Stimulated activated memory B cell treated with anti-CD40 and anti-IgM and Interleukin-4, amounts not matched to agents 10 μg/mL and 1 μg/mL and 100 μg/mL, for 72 hours (primary cell): Measurements from ENCODE around the gene RAB42.
"Not testable (repeated sequence)": the region's sequence is repeated elsewhere in the genome, so short reads cannot be mapped to it uniquely, and the experiment has no call there.

ENCODE experiments used
- ATAC-seq: fragments of 150-1000 bp; cut with Tn5 transposase; 2 replicates; pipeline ENCODE4 v1.10.0; 2021
- H3K27ac Mint-ChIP-seq: one replicate; pipeline ENCODE4 v1.8.0; 2022; ENCODE audit warnings: mild to moderate bottlenecking, mixed read lengths
- H3K27me3 Mint-ChIP-seq: one replicate; pipeline ENCODE4 v1.8.0; 2022; ENCODE audit warnings: mixed read lengths
- H3K36me3 Mint-ChIP-seq: one replicate; pipeline ENCODE4 v1.8.0; 2022; ENCODE audit warnings: mixed read lengths
- H3K4me1 Mint-ChIP-seq: one replicate; pipeline ENCODE4 v1.8.0; 2022; ENCODE audit warnings: mixed read lengths
- H3K4me3 Mint-ChIP-seq: one replicate; pipeline ENCODE4 v1.8.0; 2022; ENCODE audit warnings: mild to moderate bottlenecking, moderate library complexity, mixed read lengths
- H3K9me3 Mint-ChIP-seq: one replicate; pipeline ENCODE4 v1.8.0; 2022; ENCODE audit warnings: mixed read lengths

RAB42 gene, protein sequence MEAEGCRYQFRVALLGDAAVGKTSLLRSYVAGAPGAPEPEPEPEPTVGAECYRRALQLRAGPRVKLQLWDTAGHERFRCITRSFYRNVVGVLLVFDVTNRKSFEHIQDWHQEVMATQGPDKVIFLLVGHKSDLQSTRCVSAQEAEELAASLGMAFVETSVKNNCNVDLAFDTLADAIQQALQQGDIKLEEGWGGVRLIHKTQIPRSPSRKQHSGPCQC

DNA sequence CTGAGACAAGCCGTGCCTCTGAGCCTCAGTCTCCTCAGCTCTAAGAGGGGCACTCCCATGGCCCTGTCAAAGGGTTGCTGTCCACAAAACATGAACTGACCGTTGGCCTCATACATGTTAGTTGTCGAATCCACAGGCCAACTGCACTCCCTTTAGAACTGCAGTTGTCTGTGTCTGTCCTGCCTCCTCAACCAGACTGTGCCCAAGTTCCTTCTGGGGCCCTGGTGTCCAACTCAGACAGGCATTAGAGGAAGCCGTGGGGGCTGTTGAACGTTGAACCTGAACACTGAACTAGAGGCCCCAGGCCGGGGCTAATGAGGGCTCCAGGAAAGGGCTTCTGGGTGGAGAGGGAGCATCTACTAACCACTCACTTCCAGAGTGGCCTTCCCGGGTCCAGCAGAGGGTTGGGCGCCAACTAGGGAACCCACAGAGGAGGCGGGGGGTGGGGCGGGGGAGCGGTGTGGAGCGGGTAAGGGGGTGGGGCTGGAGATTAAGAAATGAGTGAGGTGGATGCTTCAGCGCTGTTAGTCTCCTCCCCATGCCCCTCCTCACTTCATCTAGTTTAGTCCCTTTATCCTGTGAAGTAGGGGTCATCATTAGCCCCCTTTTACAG is at the start of gene RAB42:
TSS of gene RAB42 (plus strand) at position 558 of the 613 bp plus-strand sequence. CDS start 247 bp downstream, outside the sequence.
- H3K27me3 Mint-ChIP-seq, result peaks cover 13% of the 10 kb centered on the region
- H3K9me3 Mint-ChIP-seq, result no peaks in the 10 kb centered on the region
- peaks cover 12% of the 10 kb centered on the region for H3K4me1 Mint-ChIP-seq
- H3K27ac Mint-ChIP-seq, result peak within 1 kb of the TSS; percentile 66
- peaks cover 6% of the 10 kb centered on the region for H3K36me3 Mint-ChIP-seq
- peak within 1 kb of the TSS; percentile 86 for H3K4me3 Mint-ChIP-seq
- peak; percentile 61 for ATAC-seq

DNA sequence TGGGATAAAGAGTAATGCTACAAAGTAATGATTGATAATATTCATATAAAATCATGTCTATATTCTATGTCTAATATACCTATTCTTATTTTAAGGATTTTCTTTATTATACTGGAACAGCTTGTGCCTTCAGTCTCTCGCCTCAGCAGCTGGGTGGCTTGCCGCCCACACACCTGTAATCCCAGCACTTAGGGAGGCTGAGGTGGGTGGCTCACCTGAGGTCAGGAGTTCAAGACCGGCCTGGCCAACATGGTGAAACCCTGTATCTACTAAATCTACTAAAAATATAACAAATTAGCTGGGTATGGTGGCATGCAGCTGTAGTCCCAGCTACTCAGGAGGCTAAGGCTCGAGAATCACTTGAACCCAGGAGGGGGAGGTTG is 46.8 kb upstream of the RAB42 start:
- no peaks in the 10 kb centered on the region for H3K4me1 Mint-ChIP-seq
- no peak overlapping the region for H3K4me3 Mint-ChIP-seq
- ATAC-seq, result no peak
- no peaks in the 10 kb centered on the region for H3K27me3 Mint-ChIP-seq
- no peaks in the 10 kb centered on the region for H3K9me3 Mint-ChIP-seq
- H3K27ac Mint-ChIP-seq, result no peak overlapping the region
- no peaks in the 10 kb centered on the region for H3K36me3 Mint-ChIP-seq

DNA sequence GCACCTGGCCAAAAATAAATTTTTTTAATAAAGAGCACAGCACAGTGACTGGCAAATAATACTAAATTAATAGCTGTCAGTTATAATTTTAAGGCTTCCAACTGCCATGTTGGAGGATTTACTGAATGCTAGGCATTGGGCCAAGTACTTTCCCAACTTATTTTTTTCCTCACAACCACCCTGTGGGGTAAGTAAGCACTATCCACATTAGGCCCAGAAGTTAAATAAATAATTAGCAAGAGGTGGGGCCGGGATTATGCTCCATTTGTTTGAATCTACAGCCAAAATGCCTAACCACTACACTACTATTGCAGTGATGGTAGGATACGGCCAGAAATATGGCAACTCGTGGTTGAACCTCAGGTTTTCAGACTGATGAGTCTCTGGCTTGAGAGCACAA is 43.7 kb upstream of the RAB42 start:
- ATAC-seq, result no peak
- H3K4me3 Mint-ChIP-seq, result no peak overlapping the region
- no peaks in the 10 kb centered on the region for H3K27me3 Mint-ChIP-seq
- no peaks in the 10 kb centered on the region for H3K36me3 Mint-ChIP-seq
- H3K27ac Mint-ChIP-seq, result no peak overlapping the region
- no peaks in the 10 kb centered on the region for H3K9me3 Mint-ChIP-seq
- H3K4me1 Mint-ChIP-seq, result peaks cover 4% of the 10 kb centered on the region

DNA sequence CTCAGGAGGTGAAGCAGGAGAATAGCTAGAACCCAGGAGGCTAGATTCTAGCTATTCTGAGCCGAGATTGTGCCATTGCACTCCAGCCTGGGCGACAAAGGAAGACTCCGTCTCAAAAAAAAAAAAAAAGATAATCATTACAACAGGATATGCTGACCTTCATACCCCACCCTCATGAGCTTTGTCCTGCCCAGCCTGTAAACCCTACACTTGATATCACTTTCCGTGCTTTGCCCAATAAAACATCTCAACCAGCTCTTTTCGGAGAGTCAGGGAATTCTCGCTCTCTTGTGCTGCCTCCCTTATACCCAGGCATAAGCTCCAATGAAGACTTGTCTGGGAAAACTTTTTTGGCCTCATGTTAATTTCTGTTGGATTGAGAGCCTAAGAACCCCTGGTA is 40.7 kb upstream of the RAB42 start:
- no peaks in the 10 kb centered on the region for H3K9me3 Mint-ChIP-seq
- H3K4me1 Mint-ChIP-seq, result peaks cover 9% of the 10 kb centered on the region
- no peak overlapping the region for H3K27ac Mint-ChIP-seq
- H3K4me3 Mint-ChIP-seq, result no peak overlapping the region
- H3K27me3 Mint-ChIP-seq, result no peaks in the 10 kb centered on the region
- ATAC-seq, result no peak
- H3K36me3 Mint-ChIP-seq, result peaks cover 13% of the 10 kb centered on the region

DNA sequence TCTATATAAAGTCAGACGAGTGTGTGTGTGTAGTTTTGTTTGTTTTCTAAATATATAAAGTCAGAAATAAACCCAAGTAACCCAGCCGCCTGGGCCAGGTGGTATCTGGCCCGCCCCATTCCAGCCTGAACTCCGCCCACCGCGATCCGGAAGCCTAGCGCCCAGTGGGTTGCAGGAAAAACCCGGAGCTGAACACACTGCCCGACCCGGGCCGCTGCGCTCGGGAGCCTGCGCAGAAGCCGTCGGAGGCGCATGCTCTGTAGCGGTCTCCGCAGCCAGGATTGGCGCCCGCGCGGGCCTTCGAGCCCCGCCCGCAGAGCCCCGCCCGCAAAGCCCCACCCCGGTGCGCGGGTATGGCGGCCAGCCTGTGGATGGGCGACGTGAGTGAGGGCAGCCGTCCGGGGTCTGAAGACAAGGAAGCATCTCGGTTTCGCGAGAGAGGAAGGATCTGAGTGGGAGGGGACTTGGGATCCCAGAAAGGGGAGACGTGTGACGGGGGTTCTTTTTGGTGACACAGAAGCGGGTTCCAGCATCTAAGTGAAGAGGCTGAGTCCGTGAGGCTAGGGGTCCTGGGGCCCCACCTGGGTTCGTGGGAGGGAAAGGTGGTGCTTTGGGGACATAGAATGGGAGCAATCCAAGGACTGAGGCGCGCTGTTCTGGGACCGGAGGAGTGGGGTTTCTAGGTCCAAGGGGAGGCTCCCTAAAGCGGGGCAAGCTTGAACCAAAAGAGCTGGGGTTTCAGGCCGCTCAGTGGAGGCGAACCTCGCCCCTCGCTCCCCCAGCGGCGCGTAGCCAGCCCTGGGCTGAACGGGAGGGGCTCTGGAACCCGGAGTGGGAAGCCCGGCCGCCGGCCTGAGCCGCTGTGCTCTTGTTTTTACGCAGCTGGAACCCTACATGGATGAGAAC is 39.1 kb upstream of the RAB42 start, which contains the start of gene TRNAU1AP:
TSS of gene TRNAU1AP (plus strand) at position 328 of the 906 bp plus-strand sequence. CDS start at position 354, 26 bp downstream.
- Mint-ChIP-seq H3K4me3 (peak within 1 kb of the TSS; percentile 93), H3K27me3 (no peaks in the 10 kb centered on the region), H3K4me1 (peaks cover 9% of the 10 kb centered on the region), H3K9me3 (no peaks in the 10 kb centered on the region), H3K36me3 (peaks cover 23% of the 10 kb centered on the region), H3K27ac (peak within 1 kb of the TSS; percentile 88)
- peak; percentile 98 for ATAC-seq

DNA sequence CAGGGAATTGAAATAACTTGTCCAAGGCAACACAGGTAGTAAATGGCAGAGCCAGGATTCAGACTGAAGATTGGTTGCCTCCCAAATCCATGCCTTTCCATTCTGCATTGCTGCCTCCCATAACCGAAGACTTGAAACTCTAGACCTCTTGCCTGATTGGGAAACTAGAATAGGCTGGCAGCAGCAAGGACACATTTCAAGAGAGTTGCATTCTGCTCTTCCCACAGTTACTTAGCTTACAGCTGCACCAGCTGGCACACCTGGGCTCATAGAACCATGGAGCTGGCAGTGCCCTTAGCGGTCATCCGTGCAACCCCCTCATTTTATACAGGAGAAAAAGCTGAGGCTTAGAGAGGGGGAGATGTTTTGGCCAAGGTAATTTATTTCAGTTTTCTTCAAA is 31.2 kb upstream of the RAB42 start:
- no peak for ATAC-seq
- H3K9me3 Mint-ChIP-seq, result no peaks in the 10 kb centered on the region
- H3K4me3 Mint-ChIP-seq, result no peak overlapping the region
- H3K4me1 Mint-ChIP-seq, result no peaks in the 10 kb centered on the region
- H3K27me3 Mint-ChIP-seq, result no peaks in the 10 kb centered on the region
- no peak overlapping the region for H3K27ac Mint-ChIP-seq
- H3K36me3 Mint-ChIP-seq, result peaks cover 48% of the 10 kb centered on the region

DNA sequence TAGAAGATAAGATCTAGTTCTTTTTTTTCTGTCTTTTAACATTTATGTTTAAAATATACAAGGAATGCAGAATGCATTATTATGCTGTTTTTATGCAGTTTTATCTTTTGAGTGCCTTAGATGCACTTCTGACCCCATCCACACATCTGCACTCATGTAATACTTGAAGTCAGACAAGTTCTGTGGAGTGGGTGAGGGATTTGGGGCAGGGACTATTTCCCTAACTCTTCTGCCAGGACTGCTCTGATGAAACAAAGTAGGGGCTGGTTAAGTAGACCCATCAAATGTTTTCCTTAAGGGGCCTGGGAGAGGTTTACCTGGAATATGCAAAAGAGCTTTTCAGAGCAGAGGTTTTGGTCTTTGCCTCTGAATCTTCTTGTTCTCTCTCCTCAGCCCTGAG is 27.8 kb upstream of the RAB42 start:
- Mint-ChIP-seq H3K4me1 (no peaks in the 10 kb centered on the region), H3K4me3 (no peak overlapping the region), H3K27me3 (no peaks in the 10 kb centered on the region), H3K9me3 (no peaks in the 10 kb centered on the region), H3K27ac (no peak overlapping the region), H3K36me3 (peaks cover 53% of the 10 kb centered on the region)
- ATAC-seq, result no peak

DNA sequence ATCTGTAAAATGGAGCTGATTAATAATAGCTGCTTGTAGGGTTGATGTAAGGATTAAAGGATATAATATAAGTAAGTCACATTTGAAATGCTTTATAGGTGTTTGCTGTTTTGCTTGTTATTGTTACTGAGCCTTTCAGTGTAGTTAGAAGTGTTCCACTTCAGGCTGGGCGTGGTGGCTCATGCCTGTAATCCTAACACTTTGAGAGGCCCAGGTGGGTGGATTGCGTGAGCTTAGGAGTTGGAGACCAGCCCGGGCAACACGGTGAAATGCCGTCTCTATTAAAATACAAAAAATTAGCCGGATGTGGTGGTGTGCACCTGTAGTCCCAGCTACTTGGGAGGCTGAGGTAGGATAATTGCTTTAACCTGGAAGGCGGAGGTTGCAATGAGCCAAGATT is 27.0 kb upstream of the RAB42 start:
- Mint-ChIP-seq H3K4me1 (no peaks in the 10 kb centered on the region), H3K4me3 (no peak overlapping the region), H3K27me3 (no peaks in the 10 kb centered on the region), H3K36me3 (peaks cover 53% of the 10 kb centered on the region), H3K9me3 (no peaks in the 10 kb centered on the region), H3K27ac (no peak overlapping the region)
- ATAC-seq, result no peak

DNA sequence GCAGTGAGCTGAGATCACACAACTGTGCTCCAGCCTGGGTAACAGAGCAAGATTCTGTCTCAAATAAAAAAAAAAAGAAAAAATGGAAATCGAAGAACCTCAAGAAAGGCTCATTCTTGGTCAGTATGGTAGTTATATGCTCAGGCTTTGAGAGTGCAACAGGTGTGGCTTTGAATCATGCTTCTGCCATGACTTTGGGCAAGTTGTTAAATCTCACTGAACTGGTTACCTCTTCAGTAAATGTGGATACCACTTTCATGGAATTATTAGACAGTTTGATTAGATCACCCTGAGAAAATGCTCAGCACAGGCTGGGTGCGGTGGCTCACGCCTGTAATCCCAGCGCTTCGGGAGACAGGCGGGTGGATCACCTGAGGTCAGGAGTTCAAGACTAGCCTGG is 26.3 kb upstream of the RAB42 start:
- ATAC-seq, result no peak
- Mint-ChIP-seq H3K27me3 (no peaks in the 10 kb centered on the region), H3K4me1 (no peaks in the 10 kb centered on the region), H3K27ac (no peak overlapping the region), H3K36me3 (peaks cover 52% of the 10 kb centered on the region), H3K4me3 (no peak overlapping the region), H3K9me3 (no peaks in the 10 kb centered on the region)

DNA sequence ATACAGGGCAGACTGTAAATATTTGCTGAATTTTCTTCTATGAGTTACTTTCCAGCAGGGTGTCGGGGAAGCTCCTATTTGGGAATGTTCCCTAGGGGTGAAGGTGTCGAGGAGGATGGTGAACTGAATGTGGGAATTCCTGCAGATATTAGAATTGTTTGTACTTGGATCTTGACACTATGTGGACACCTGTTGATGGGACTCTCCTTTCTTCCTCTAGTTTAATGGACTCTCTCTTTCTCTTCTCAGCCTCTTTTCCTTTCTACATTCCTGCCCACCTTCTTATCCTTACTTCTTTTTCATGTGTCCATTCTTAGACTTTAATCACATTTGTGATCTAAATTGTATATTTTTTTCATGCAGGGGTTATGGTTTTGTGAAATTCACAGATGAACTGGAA is 25.1 kb upstream of the RAB42 start:
- no peak overlapping the region for H3K27ac Mint-ChIP-seq
- no peaks in the 10 kb centered on the region for H3K27me3 Mint-ChIP-seq
- H3K36me3 Mint-ChIP-seq, result peaks cover 52% of the 10 kb centered on the region
- H3K4me3 Mint-ChIP-seq, result no peak overlapping the region
- no peak for ATAC-seq
- H3K9me3 Mint-ChIP-seq, result no peaks in the 10 kb centered on the region
- H3K4me1 Mint-ChIP-seq, result no peaks in the 10 kb centered on the region

DNA sequence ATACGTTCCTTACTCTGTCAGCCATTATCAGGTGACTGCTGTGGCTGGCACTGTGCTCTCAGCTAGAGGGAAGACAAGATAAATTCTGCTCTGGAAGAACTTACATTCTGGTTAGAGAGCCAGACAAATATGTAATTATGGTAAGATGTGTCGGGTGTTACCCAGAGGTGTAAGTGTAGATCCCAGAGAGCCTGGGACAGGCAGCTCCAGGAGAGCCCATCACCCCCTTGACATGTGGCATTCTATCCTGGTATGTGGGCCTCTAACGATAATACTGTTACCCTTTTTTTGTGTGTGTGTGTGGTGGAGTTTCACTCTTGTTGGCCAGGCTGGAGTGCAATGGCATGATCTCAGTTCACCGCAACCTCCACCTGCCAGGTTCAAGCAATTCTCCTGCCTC is 20.2 kb upstream of the RAB42 start:
- Mint-ChIP-seq H3K27ac (no peak overlapping the region), H3K4me3 (no peak overlapping the region), H3K36me3 (peaks cover 44% of the 10 kb centered on the region), H3K27me3 (no peaks in the 10 kb centered on the region), H3K4me1 (no peaks in the 10 kb centered on the region), H3K9me3 (no peaks in the 10 kb centered on the region)
- ATAC-seq, result no peak

DNA sequence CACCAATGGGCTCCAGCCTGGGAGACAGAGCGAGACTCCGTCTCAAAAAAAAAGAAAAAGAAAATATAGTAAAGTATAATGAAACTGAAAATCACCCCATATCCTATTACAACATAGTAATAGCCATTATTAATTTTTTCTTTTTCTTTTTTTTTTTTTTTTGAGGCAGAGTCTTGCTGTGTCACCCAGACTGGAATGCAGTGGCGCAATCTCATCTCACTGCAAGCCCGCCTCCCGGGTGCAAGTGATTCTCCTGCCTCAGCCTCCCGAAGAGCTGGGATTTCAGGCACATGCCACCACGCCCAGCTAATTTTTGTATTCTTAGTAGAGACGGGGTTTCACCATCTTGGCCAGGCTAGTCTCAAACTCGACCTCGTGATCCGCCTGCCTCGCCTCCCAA is 19.2 kb upstream of the RAB42 start:
- H3K4me3 Mint-ChIP-seq, H3K27me3 Mint-ChIP-seq, H3K27ac Mint-ChIP-seq, H3K9me3 Mint-ChIP-seq, H3K4me1 Mint-ChIP-seq, ATAC-seq: not testable (repeated sequence)
- H3K36me3 Mint-ChIP-seq, result peaks cover 46% of the 10 kb centered on the region

DNA sequence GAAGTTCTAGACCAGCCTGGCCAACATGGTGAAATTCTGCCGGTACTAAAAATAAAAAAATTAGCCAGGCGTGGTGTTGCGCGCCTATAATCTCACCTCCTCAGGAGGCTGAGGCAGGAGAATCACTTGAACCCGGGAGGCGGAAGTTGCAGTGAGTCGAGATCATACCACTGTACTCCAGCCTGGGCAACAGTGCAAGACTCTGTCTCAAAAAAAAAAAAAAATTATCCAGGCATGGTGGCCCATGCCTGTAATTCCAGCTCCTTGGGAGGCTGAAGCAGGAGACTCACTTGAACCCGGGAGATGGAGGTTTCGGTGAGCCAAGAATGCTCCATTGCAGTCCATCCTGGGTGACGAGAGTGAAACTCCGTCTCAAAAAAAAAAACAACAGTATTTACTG is 18.5 kb upstream of the RAB42 start:
- peaks cover 46% of the 10 kb centered on the region for H3K36me3 Mint-ChIP-seq
- ATAC-seq, result no peak

DNA sequence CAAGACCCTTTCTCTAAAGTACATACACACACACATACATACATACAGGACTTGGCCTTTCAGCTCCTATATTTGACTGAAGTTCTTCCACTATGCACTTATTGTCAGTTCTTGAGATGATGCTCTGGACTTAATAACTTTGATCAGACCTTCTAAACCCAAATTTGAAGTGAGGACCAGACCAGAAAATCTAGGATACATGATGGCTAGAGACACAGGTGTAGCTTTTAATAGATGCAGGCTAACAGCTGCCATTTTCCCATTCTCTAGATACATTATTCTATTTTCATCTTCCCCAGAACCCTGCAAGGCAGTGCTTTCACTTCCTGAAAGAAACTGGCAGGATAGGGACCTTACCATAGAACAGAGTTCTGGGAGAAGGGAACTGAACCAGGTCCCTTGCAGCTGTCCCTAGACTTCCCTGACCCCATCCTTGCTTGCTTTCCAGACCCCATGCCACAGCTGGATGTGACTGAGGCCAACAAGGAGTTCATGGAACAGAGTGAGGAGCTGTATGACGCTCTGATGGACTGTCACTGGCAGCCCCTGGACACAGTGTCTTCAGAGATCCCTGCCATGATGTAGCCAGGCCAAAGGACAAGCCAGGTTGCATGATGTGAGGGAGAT is 14.9 kb upstream of the RAB42 start:
- peaks cover 39% of the 10 kb centered on the region for H3K4me1 Mint-ChIP-seq

More for the DNA sequence above, 18.5 kb upstream of the RAB42 start:
- no peak overlapping the region for H3K27ac Mint-ChIP-seq
- H3K9me3 Mint-ChIP-seq, result no peaks in the 10 kb centered on the region
- H3K4me3 Mint-ChIP-seq, result no peak overlapping the region
- H3K4me1 Mint-ChIP-seq, result peaks cover 16% of the 10 kb centered on the region
- no peaks in the 10 kb centered on the region for H3K27me3 Mint-ChIP-seq

More for the DNA sequence above, 14.9 kb upstream of the RAB42 start:
- Mint-ChIP-seq H3K27me3 (no peaks in the 10 kb centered on the region), H3K27ac (peak overlapping the region; percentile 93), H3K4me3 (no peak overlapping the region), H3K9me3 (no peaks in the 10 kb centered on the region), H3K36me3 (peaks cover 54% of the 10 kb centered on the region)
- ATAC-seq, result no peak
